ENCODE results near the gene ST6GAL1.

- TF ChIP-seq MAZ (IDR thresholded peaks at IDR 0.05; ENCODE audit: borderline replicate concordance, low read depth, low read length) (no peak), CTCF (conservative IDR thresholded peaks at IDR 0.05; ENCODE audit: low read depth, low read length) (no peak), USF2 (IDR thresholded peaks at IDR 0.05; ENCODE audit: low read depth, low read length) (no peak), MXI1 (IDR thresholded peaks at IDR 0.05; ENCODE audit: borderline replicate concordance, low read depth, low read length) (no peak), MAFK (IDR thresholded peaks at IDR 0.05; ENCODE audit: low read depth, low read length) (no peak), POLR2A (IDR thresholded peaks at IDR 0.05; ENCODE audit: low read depth, low read length) (no peak), CEBPB (IDR thresholded peaks at IDR 0.05; ENCODE audit: low read depth, low read length) (no peak), NFE2L2 (IDR thresholded peaks at IDR 0.05; ENCODE audit: low read depth, low read length) (no peak), FOS (IDR thresholded peaks at IDR 0.05; ENCODE audit: low read depth, low read length) (no peak), SMC3 (IDR thresholded peaks at IDR 0.05; ENCODE audit: low read depth, low read length) (no peak), RCOR1 (IDR thresholded peaks at IDR 0.05; ENCODE audit: insufficient replicate concordance, low read length) (no peak), RAD21 (IDR thresholded peaks at IDR 0.05; ENCODE audit: low read length) (no peak), BHLHE40 (IDR thresholded peaks at IDR 0.05; ENCODE audit: low read depth, low read length) (no peak), CHD1 (IDR thresholded peaks at IDR 0.05; ENCODE audit: low read depth, low read length) (no peak)
Observed at GRCh38 chr3:187088701-187089100, 158.4 kb downstream of the ST6GAL1 start.
